Inferior parietal cortex (tissue), 1 donor: ENCODE measurements around the gene NETO2.
"Not testable (repeated sequence)": the region's sequence is repeated elsewhere in the genome, so short reads cannot be mapped to it uniquely, and the experiment has no call there.

Source experiments
- DNase-seq: peaks from one replicate; pipeline ENCODE4 v3.0.0-alpha.2; 2016; ENCODE audit errors: extremely low spot score

Gene NETO2

GRCh38 chr16:47065766-47066688 lies 77.7 kb downstream of the NETO2 start:
- no peak for DNase-seq

GRCh38 chr16:47064775-47065174 lies 79.0 kb downstream of the NETO2 start:
- no peak for DNase-seq

- DNase-seq: no peak
These were observed 80.6 kb downstream of the NETO2 start for GRCh38 chr16:47063011-47063724.

GRCh38 chr16:47061204-47061603 lies 82.5 kb downstream of the NETO2 start:
- DNase-seq: no peak

GRCh38 chr16:47060596-47060995 lies 83.1 kb downstream of the NETO2 start:
- DNase-seq: no peak

GRCh38 chr16:47059991-47060390 lies 83.8 kb downstream of the NETO2 start:
- DNase-seq: no peak

- not testable (repeated sequence) for DNase-seq
These were observed 84.6 kb downstream of the NETO2 start for GRCh38 chr16:47059130-47059529.

GRCh38 chr16:47058295-47059086 lies 85.3 kb downstream of the NETO2 start:
- no peak for DNase-seq

- DNase-seq: no peak
These were observed 86.1 kb downstream of the NETO2 start for GRCh38 chr16:47057630-47057993.

GRCh38 chr16:47056688-47057629 lies 86.8 kb downstream of the NETO2 start:
- no peak for DNase-seq

- not testable (repeated sequence) for DNase-seq
These were observed 87.7 kb downstream of the NETO2 start for GRCh38 chr16:47056061-47056460.

- no peak for DNase-seq
These were observed 88.4 kb downstream of the NETO2 start for GRCh38 chr16:47055136-47055885.

GRCh38 chr16:47054306-47054705 lies 89.4 kb downstream of the NETO2 start:
- DNase-seq: no peak

- no peak for DNase-seq
These were observed 89.8 kb downstream of the NETO2 start for GRCh38 chr16:47053895-47054294.

GRCh38 chr16:47052666-47053640 lies 90.8 kb downstream of the NETO2 start:
- DNase-seq: no peak

- no peak for DNase-seq
These were observed 92.7 kb downstream of the NETO2 start for GRCh38 chr16:47051031-47051430.

- no peak for DNase-seq
These were observed 93.7 kb downstream of the NETO2 start for GRCh38 chr16:47049901-47050583.

GRCh38 chr16:47047524-47048203 lies 96.1 kb downstream of the NETO2 start:
- DNase-seq: no peak
